ENCODE results near the gene FKBP10. TPM values are rescaled to one million over a fixed set of nuclear protein-coding genes. Genes with fewer than 3 reads are reported as not detected.
"Not testable (repeated sequence)": the region's sequence is repeated elsewhere in the genome, so short reads cannot be mapped to it uniquely, and the experiment has no call there.

Gene FKBP10
- polyA plus RNA-seq, 4 donors: 132 to 191 (median 162) TPM

- no peak for DNase-seq (ENCODE audit: low read depth in 4 of 4, low spot score in 2 of 4)
These were observed 9.5 kb upstream of the FKBP10 start for GRCh38 chr17:41803049-41804020.

- DNase-seq (ENCODE audit: low read depth in 4 of 4, low spot score in 2 of 4): no peak
These were observed 5.9 kb upstream of the FKBP10 start for GRCh38 chr17:41806685-41807445.

GRCh38 chr17:41810659-41811548 is 1.9 kb upstream of the FKBP10 start:
- DNase-seq (ENCODE audit: low read depth in 4 of 4, low spot score in 2 of 4): no peak

- DNase-seq (ENCODE audit: low read depth in 4 of 4, low spot score in 2 of 4): peak in 2 of 4 donors; percentile 75 to 79
These were observed 1.0 kb upstream of the FKBP10 start, which contains the start of gene P3H4 for GRCh38 chr17:41811549-41812380. Gene P3H4, minus strand, starts transcription at chr17:41811949. Its CDS starts 34 bp downstream, at chr17:41811915.

- DNase-seq (ENCODE audit: low read depth in 4 of 4, low spot score in 2 of 4): no peak
These were observed 412 bp downstream of the FKBP10 start for GRCh38 chr17:41813152-41813680.

- DNase-seq (ENCODE audit: low read depth in 4 of 4, low spot score in 2 of 4): no peak
These were observed 908 bp downstream of the FKBP10 start for GRCh38 chr17:41813699-41814124.

- no peak for DNase-seq (ENCODE audit: low read depth in 4 of 4, low spot score in 2 of 4)
These were observed 1.4 kb downstream of the FKBP10 start for GRCh38 chr17:41814195-41814594.

- DNase-seq (ENCODE audit: low read depth in 4 of 4, low spot score in 2 of 4): no peak
These were observed 4.0 kb downstream of the FKBP10 start for GRCh38 chr17:41816637-41817320.

GRCh38 chr17:41818024-41818423 is 5.2 kb downstream of the FKBP10 start:
- no peak for DNase-seq (ENCODE audit: low read depth in 4 of 4, low spot score in 2 of 4)

- DNase-seq (ENCODE audit: low read depth in 4 of 4, low spot score in 2 of 4): no peak
These were observed 9.0 kb downstream of the FKBP10 start for GRCh38 chr17:41821776-41822175.

- DNase-seq (ENCODE audit: low read depth in 4 of 4, low spot score in 2 of 4): no peak
These were observed 9.7 kb downstream of the FKBP10 start for GRCh38 chr17:41822216-41823140.

GRCh38 chr17:41823141-41823524 is 10.3 kb downstream of the FKBP10 start:
- DNase-seq (ENCODE audit: low read depth in 4 of 4, low spot score in 2 of 4): no peak

GRCh38 chr17:41823580-41823979 is 10.8 kb downstream of the FKBP10 start:
- no peak for DNase-seq (ENCODE audit: low read depth in 4 of 4, low spot score in 2 of 4)

GRCh38 chr17:41824086-41824485 is 11.3 kb downstream of the FKBP10 start:
- no peak for DNase-seq (ENCODE audit: low read depth in 4 of 4, low spot score in 2 of 4)

GRCh38 chr17:41825175-41825845 is 12.5 kb downstream of the FKBP10 start:
- DNase-seq (ENCODE audit: low read depth in 4 of 4, low spot score in 2 of 4): no peak

GRCh38 chr17:41829961-41830360 is 17.2 kb downstream of the FKBP10 start:
- not testable (repeated sequence) for DNase-seq (ENCODE audit: low read depth in 4 of 4, low spot score in 2 of 4)

GRCh38 chr17:41835214-41835799 is 22.5 kb downstream of the FKBP10 start:
- no peak for DNase-seq (ENCODE audit: low read depth in 4 of 4, low spot score in 2 of 4)
